NK-92 (cell line): Measurements from ENCODE around the gene PAK1.

Experiments
- DNase-seq: peaks from one replicate; lab custom pipeline; 2025; ENCODE audit not compliant: unreplicated experiment; lab: John Stamatoyannopoulos, UW

Gene PAK1

DNA sequence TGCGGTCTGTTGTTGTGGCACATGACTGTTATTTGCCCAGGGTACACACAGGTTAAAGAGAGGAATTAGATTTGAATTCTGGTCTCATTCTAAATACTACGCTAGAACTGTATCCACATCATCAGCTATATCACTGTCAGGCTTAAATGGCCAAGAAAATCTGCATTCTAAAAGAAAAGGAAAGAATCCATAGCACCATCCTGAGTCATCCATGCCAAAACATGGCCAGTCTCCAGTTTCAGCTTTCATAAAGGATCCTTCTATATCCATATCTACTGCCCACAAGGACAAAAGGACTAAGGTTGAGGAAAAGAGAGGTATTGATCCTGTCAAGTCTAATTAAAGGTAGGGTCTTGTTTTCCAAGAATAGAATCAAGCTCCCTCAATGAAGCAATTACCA, 98.8 kb downstream of the PAK1 start:
- no peak for DNase-seq

GRCh38 chr11:77374611-77375031, 99.3 kb downstream of the PAK1 start:
- DNase-seq = no peak

DNA sequence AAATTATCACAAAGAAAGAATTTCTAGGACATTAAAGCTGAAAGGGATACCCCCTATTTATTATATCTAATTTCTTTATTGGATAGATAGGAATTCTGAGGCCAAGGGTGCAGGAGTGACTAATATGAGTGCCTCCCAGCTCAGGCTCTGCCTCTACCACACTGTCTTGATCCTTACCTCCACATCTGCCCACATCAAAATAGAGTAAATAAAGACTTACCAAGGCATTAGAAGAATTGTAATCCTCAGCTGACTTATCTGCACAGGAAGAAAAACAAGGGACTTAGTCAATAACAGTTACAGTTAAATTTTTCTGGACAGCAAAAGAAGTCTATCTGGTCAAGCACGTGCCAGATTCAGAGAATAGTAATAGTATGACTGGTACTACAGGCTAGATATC, 99.8 kb downstream of the PAK1 start:
- DNase-seq = no peak

- no peak for DNase-seq
Measured at GRCh38 chr11:77372726-77373125, 101.2 kb downstream of the PAK1 start.

DNA sequence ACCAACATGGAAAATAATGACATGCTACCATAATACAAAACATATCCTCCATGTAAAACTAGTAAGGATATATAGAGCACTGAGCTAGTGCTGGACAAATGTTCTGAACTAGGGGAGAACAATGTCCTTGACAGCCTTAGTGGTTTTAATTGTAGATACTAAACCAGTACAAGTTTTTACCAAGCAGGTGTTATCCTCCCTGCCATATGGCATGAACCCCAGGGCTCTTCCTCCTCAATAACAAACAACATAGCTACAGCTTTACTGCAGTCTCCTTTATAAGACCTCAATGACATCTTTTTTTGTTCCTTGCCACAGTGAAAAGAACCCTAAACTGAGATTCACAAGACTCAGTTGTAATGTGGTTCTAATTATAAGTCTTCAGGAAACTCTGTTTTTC, 102.2 kb downstream of the PAK1 start:
- no peak for DNase-seq

- no peak for DNase-seq
Measured at GRCh38 chr11:77370217-77370616, 103.7 kb downstream of the PAK1 start.

- no peak for DNase-seq
Measured at GRCh38 chr11:77361184-77361583, 112.7 kb downstream of the PAK1 start.

DNA sequence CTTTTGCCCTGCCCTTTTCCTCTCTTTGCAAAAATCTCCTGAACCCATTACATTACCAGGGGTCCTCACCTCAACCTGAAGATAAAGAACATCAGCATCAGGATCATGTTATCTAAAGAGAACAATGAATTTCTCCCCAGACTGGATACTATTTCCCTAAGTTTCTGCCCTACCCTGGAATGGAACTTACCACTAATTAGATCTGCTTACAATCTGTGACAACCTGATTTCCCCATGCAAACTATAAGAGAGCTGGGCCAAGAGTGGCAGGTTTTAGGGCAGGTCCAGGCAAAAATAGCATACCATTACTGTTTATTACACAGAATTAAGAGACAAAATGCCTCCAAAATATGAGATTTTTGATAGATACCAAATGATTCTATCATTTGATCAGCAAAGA, 114.4 kb downstream of the PAK1 start:
- DNase-seq = no peak

GRCh38 chr11:77353131-77353530, 120.8 kb downstream of the PAK1 start:
- DNase-seq = no peak

GRCh38 chr11:77351281-77351886, 122.5 kb downstream of the PAK1 start:
- DNase-seq = no peak

DNA sequence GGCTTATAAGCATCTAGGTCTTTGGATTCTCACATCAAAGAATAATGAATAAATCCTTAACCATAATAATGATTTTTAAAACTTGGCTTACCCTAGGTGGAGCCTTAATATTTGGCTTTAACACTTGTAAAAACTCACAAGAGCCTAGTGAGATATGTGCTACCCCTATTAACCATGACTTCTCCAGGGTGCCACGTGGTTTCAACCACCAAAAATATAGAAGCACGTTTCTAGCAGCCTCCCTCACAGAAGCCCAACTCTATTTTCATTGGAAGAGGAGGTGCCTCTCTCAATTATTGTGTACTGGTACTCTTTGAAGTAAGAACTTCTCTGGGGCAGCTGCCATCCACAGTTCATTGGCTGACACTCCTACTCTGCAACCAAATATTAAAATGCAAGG, 125.9 kb downstream of the PAK1 start:
- no peak for DNase-seq

GRCh38 chr11:77346906-77347603, 126.8 kb downstream of the PAK1 start:
- no peak for DNase-seq

- DNase-seq = no peak
Measured at GRCh38 chr11:77345621-77346020, 128.3 kb downstream of the PAK1 start.

- DNase-seq = no peak
Measured at GRCh38 chr11:77340501-77340900, 133.4 kb downstream of the PAK1 start.

- DNase-seq = no peak
Measured at GRCh38 chr11:77332259-77332658, 141.6 kb downstream of the PAK1 start.

GRCh38 chr11:77325159-77325558, 148.7 kb downstream of the PAK1 start:
- no peak for DNase-seq

GRCh38 chr11:77324508-77324907, 149.4 kb downstream of the PAK1 start:
- DNase-seq = no peak

GRCh38 chr11:77322926-77323590, 150.8 kb downstream of the PAK1 start:
- no peak for DNase-seq

- no peak for DNase-seq
Measured at GRCh38 chr11:77322506-77322905, 151.4 kb downstream of the PAK1 start.

DNA sequence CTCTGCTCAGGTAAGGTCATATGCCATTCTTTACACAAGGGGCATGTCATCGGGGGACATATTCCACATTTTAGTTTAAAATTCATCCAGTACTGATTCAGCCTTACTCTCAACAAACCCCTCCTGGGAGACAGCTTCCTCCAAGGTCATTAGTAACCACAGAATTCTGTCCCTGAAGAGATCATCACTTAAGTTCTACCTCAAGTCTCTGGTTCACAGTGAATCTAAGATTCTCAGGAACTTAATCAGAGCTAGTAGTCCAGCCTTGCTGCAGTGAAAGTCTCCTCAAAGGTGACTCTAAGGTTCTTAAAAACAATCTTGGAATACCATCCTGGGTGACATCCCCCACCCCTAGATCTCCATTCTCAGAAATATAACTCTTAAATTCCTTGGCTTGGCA, 153.5 kb downstream of the PAK1 start:
- no peak for DNase-seq

DNA sequence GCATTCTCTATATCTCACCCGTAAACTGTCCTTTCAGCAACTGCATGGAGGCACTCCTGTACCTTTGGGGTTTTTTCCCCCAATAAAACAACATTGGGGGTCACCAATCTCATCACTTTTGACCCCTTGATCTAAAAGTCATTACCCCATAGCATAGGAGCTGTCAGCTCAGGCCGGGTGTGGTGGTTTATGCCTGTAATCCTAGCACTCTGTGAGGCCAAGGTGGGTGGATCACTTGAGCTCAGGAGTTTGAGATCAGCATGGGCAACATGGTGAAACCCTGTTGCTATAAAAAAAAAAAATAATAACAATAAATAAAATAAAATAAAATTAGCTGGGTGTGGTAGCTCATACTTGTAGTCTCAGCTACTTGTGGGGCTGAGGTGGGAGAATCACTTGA, 155.3 kb downstream of the PAK1 start:
- no peak for DNase-seq

GRCh38 chr11:77316733-77317342, 157.1 kb downstream of the PAK1 start:
- DNase-seq = no peak
